ENCODE measurements around the gene PI4K2A.

The PI4K2A gene

DNA sequence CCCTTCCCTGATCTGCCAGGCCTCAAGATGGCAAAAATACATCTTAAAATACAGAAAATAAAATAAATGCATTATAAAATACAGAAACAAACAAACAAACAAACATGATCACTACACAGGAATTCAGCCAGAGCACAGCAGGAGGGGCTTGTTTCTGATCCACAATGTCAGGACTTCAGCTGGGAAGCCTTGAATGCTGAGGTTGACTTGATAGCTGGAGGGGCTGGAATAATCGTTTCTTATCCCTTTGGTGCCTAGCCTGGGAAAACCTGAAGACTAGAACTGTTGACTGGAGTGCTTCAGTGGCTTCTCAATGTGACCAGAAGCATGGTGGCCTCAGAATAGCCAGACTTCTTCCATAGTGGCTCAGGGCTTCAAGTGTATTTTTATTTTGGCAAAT lies 63.9 kb downstream of the PI4K2A start:
- no peak for DNase-seq (ENCODE audit: low read depth in 2 of 3, low spot score in 2 of 3)

- DNase-seq (ENCODE audit: low read depth in 2 of 3, low spot score in 2 of 3): no peak
Measured at GRCh38 chr10:97705006-97705670, 64.7 kb downstream of the PI4K2A start.

DNA sequence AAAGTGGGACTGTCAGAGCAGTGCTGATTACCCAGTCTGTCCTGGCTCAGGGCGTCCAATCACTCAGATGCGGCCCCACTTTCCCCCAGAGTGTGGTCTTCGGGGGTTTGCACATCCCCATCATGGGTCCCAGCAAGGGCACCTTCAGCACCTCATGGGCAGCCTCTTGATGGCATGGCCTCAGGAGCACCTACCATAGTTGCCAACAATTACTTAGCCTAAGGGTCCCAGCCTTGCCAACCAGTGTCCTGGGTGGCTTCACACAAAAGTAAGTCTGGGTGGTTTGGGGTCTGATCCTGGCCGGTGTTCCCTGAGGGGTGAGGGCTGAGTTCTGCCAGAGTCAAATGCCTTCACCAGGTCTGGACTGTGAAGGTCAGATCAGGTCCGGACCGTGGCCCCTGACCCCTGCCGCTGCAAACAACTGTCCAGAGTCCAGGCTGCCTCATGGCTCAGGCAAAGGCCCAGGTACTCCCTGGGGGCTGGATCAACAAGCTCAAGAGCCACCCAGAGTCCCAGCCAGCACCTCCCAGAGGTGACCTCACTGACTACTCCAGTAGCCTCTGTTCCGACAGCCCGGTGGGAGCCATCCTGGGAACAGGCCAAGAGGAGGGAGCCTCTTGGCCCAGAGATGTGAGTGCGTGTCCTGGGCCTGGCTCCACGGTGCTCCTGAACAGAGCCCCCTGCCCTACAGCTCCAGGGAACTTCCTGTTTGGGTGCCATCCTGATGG lies 66.8 kb downstream of the PI4K2A start:
- no peak for DNase-seq (ENCODE audit: low read depth in 2 of 3, low spot score in 2 of 3)

DNA sequence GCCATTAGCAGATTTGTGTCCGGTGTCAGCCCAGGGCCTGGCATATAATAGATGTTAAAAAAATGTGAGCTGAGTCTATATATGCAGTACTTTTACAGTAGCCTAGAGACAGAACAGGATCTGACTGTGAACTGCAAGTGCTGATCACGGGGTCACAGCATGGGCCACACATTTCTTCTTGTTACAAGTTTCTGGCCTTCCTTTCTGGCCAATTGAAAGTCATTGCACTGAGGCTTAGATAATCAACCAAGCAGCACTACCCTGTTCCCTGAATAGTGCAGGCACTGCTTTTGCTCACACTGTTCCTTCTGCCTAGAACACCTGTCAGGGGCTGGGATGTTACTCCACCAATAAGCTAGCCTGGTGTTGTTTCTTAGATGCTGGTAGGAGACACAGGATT lies 67.7 kb downstream of the PI4K2A start:
- DNase-seq (ENCODE audit: low read depth in 2 of 3, low spot score in 2 of 3): no peak

DNA sequence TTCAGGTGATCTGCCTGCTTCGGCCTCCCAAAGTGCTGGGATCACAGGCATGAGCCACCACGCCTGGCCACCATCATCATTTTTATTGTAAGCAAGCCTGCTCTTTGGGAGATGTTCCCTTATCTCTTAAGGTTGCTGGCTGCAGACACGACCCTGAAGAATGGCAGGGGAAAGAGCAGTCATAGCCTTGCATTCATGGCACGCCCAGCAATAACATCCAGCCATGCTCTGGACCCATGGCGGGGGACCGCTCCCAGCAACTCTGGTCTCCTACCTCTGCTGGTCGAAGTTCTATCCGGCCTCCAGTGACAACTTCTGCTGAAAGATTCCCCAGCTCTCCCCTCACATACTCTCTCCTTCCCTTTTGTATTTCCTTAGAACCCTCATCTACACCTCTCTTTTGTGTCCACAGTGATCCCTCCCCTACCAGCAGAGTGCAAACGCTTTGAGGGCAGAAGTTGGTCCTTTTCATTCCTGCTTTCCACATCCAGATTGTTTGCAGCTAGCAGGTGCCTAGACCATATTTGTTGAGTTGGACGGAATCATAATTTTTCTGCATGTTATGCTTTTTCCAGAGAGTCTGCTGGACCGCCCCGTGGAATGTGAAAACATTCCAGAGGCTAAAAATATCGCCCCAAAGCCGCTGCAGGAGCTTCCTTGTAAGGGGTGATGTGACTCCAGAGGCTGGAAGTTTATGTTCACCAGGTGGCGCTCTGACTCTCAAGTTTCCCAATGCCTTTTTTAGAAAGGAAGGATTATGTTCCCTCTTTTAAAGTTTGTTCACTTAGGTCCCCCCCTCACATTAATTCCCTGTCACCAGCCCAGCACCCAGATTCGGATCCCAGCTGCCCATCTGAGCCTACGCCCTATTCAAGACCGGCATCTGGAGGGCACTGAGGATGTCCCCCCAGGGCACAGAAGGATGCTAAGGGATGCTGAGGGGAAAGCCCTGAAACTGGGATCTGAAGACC lies 68.8 kb downstream of the PI4K2A start:
- no peak for DNase-seq (ENCODE audit: low read depth in 2 of 3, low spot score in 2 of 3)

- no peak for DNase-seq (ENCODE audit: low read depth in 2 of 3, low spot score in 2 of 3)
Measured at GRCh38 chr10:97711640-97712572, 71.4 kb downstream of the PI4K2A start.

GRCh38 chr10:97713339-97713825 lies 72.9 kb downstream of the PI4K2A start, which contains the start of gene MARVELD1:
TSS of gene MARVELD1 (plus strand) at chr10:97713730. CDS start at chr10:97713877, 147 bp downstream.
- DNase-seq (ENCODE audit: low read depth in 2 of 3, low spot score in 2 of 3): no peak

DNA sequence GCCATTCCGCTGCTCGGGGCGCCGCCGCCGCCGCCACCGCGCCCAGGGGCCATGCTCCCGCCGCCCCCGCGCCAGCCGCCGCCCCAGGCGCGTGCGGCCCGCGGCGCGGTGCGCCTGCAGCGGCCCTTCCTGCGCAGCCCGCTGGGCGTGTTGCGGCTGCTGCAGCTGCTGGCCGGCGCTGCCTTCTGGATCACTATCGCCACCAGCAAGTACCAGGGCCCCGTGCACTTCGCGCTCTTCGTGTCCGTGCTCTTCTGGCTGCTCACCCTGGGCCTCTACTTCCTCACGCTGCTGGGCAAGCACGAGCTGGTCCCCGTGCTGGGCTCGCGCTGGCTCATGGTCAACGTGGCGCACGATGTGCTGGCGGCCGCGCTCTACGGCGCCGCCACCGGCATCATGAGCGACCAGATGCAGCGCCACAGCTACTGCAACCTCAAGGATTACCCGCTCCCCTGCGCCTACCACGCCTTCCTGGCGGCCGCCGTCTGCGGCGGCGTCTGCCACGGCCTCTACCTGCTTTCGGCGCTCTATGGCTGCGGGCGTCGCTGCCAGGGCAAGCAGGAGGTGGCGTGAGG lies 73.4 kb downstream of the PI4K2A start:
- peak; percentile 22 to 27 (median 23) for DNase-seq (ENCODE audit: low read depth in 2 of 3, low spot score in 2 of 3)

DNA sequence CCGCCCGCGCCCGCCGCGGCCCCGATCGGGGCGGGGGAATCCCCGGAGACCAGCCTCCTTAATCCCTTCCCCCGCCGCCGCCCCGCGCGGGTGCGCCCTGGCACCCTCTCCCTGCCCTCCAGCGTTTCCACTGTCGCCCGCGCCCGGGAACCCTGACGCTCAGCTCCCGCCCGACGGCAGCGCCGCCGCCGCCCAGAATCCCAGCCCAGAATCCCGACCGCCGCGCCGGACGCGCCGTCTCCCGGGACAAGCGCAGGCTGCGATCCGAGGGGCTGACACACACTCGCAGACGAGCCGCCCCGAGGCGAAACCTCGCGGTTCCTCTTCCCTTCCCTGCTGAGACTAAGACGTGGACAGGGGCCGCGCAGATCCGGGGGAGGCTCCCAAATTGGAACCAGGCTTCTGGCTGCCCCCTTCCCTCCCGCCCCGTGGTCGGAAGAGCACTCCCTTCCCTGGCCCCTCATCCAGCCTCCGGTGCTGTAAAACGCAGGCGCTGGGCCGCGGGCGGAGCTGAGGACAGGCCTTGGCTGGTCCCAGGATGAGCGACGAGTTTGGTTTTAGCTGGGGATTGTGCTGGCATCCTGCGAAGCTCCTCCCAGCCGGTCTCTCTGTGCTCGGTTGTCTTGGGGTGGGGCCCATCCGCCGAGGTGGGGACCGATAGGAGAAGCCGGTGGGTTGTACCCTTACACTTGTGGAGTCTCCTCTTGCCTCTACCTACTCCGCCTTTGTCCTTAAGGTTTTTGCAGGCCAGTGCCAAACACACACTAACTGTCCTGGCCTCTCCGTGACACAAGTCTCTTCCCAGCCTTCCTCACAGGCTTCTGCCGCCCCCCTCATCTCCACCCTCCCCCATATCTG lies 74.2 kb downstream of the PI4K2A start:
- DNase-seq (ENCODE audit: low read depth in 2 of 3, low spot score in 2 of 3): peak in 1 of 3 experiments; percentile 14

GRCh38 chr10:97715259-97715874 lies 74.9 kb downstream of the PI4K2A start:
- no peak for DNase-seq (ENCODE audit: low read depth in 2 of 3, low spot score in 2 of 3)

GRCh38 chr10:97717627-97718026 lies 77.2 kb downstream of the PI4K2A start:
- DNase-seq (ENCODE audit: low read depth in 2 of 3, low spot score in 2 of 3): no peak

DNA sequence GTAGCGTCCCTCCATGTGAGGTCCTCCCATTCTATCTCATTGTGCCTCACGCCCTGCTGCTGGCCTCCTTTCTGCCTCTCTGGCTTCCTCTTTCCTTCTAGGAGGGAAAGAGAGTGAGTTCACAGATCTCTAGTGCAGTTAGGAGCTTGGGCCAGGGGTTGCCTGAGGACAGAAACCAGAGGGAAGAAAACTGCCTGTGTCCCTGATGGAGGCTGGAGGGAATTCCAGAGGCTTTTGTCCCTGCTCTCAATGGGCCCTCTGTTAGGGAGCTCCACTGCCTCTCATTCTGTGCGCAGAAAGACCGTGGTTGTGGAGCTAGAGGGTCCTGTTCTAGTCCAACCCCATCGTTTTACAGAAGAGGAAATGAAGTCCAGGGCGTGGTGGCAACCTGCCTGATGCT lies 77.7 kb downstream of the PI4K2A start:
- DNase-seq (ENCODE audit: low read depth in 2 of 3, low spot score in 2 of 3): no peak

- DNase-seq (ENCODE audit: low read depth in 2 of 3, low spot score in 2 of 3): no peak
Measured at GRCh38 chr10:97718659-97719142, 78.2 kb downstream of the PI4K2A start.

DNA sequence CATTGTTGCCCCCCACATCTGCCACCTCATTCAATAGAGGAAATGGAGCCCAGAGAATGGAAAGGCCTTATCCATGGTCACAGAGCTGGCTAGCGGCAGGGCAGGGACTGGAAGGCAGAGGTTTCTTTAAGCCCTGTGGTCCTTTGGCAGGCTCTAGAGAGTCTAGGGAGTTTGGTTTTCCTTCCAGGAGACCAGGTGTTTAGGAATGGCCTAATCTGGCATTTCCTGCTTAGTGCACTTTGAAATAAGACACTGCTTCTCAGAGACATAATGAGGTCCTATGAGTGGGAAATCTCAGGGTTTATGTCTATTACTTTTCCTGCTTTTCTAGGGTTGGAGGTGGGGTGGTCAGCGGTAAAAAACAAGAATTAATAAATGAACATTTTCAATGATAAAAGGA lies 79.1 kb downstream of the PI4K2A start:
- no peak for DNase-seq (ENCODE audit: low read depth in 2 of 3, low spot score in 2 of 3)

DNA sequence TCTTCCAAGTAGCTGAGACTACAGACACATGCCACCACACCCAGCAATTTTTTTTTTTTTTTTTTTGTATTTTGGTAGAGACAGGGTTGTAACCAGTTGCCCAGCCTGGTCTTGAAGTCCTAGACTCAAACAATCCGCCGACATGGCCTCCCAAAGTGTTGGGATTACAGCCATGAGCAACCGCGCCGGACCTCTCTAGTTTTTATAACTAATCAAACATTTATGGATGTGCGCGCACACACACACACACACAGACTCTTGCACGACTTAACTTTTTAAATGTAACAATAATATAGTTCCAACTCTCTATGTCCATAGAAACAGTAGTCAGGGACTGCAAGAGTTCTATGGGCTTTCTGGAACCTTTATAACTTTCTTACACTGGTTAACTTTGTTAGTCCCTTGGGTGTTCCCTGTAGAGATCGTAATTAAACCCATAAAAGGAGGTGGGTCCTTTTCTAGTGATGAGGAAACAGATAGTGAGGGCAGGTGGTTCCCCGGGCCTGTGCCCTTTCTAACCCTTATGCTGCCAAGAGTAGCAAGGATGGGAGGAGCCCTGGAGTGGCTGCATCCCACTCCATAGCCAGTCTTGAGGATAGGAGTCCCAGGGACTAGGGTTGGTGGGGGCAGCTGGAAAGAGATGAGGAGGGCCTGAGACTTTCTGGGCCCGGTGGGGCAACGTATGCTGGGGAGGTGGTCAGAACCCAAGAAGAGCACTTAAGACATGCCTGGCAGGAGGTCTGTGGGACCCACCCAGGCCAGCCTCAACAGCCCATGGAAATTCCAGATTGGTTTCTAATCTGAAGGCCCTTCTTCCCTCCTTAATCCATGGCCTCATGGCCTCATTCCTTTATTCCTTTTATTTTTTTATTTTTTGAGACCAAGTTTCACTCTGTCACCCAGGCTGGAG lies 81.7 kb downstream of the PI4K2A start:
- DNase-seq (ENCODE audit: low read depth in 2 of 3, low spot score in 2 of 3): no peak

DNA sequence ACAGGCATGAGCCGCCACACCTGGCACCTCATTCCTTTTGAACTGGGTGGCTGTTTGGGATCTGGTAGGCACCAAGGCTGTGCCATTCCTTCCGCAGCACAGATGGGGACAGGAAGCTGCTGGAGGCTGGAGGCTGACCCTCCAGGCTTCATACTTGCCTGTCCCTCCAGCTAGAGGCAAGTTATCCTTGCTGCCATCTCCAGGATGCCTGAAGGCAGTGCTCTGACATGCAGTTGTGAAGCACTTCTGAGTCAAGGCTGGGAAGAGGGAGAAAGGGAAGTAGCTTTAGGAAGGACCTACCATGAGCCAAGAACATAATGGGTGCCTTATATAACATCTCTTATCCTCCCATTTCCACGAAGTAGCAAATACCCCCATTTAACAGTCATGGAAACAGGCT lies 82.5 kb downstream of the PI4K2A start:
- no peak for DNase-seq (ENCODE audit: low read depth in 2 of 3, low spot score in 2 of 3)

GRCh38 chr10:97724341-97724941 lies 84.0 kb downstream of the PI4K2A start:
- no peak for DNase-seq (ENCODE audit: low read depth in 2 of 3, low spot score in 2 of 3)

Measured in activated CD8-positive, alpha-beta memory T cell treated with anti-CD3 and anti-CD28 coated beads for 48 hours (primary cell).